NCI-H1930 (cell line): ENCODE measurements around the gene TEF.

ENCODE experiments used
- DNase-seq, 2 experiments: peaks; one replicate each; lab custom pipeline; 2025; lab: John Stamatoyannopoulos, UW

The TEF gene

DNA sequence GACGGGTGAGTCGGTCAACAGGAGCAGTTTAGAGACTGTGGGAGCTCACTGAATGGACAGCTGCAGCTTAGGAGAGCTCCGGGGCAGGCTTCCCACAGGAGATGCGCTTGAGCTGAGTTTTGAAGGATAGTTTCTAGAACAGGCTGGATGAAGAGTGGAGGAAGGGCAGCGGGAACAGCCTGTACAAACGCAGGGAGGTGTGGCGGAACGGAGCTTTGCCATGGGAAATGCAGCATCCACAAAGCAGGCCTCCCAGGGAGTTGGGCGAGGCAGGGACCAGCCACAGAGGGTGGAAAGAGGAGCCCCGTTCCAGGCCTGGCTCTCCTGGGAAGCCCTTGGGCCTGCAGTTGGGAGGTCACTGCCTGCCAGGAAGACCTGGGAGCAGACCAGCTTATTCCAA lies 26.8 kb upstream of the TEF start:
- DNase-seq, result no peak

DNA sequence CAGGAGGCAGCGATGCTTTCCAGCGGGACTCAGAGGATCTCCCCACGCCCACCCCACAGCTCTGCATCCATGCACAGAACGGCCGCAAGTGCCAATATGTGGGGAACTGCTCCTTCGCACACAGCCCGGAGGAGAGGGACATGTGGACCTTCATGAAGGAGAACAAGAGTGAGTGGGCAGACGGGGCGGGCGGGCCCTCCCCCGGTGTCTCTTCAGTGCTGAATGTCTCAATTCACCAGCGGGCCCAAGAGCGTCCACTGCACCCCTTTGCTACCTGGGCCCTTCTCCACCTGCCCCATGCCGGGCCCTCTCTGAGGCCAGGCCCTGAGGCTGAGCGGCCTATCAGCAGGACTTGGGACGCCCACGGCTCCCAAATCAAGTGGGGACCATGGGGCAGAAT lies 25.8 kb upstream of the TEF start:
- DNase-seq, result no peak

DNA sequence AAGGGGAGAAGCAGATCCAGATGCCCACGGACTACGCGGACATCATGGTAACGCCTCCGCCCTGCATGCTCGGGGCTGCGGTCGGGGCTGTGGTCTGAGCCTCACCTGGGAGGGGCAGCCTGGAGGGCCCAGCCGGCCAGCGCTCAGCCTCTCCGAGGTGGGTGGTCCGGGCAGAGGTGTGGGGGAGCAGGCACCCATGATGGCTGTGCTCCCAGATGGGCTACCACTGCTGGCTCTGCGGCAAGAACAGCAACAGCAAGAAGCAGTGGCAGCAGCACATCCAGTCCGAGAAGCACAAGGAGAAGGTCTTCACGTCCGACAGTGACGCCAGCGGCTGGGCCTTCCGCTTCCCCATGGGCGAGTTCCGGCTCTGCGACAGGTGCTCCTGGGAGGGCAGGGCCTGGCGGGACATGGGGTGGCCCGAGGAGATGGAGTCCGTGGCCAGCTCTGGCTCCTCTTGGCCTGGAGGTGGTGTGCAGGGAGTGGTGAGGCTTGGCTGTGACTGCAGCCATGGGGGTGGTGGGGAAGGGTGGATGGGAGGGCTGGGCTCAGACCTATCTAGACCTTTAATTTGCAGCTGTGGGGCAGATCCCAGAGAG lies 25.2 kb upstream of the TEF start:
- DNase-seq, result no peak

DNA sequence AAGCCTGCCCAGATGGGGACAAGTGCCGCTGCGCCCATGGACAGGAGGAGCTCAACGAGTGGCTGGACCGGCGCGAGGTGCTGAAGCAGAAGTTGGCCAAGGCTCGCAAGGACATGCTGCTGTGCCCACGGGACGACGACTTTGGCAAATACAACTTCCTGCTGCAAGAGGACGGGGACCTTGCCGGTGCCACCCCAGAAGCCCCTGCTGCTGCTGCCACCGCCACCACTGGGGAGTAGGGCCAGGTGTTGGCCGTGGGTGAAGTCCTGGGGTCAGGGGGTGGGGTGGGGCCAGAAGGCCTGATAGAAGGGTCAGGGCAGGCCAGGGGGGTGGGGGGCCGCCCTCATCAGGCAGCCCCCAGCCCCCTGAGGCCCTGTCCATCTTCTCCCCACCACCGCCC lies 24.6 kb upstream of the TEF start:
- DNase-seq, result no peak

DNA sequence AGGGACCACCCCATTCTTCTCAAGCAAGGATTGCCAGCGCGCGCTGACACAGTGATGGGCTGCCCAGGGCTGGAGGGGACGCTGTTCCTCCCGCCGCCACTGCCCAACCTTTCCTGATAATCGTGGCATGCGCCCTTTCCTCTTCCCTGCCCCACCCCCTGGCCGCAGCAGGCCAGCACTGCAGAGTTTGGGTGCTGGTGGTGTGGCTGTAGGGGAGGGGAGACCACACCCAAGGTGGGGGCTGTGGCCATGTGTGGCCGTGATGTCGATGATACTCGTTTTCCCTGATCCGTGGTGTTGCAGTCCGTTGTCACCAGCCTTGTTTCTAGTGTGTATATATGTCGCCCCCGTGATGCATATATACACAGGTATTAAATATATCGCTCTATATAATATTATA lies 22.8 kb upstream of the TEF start:
- no peak for DNase-seq

DNA sequence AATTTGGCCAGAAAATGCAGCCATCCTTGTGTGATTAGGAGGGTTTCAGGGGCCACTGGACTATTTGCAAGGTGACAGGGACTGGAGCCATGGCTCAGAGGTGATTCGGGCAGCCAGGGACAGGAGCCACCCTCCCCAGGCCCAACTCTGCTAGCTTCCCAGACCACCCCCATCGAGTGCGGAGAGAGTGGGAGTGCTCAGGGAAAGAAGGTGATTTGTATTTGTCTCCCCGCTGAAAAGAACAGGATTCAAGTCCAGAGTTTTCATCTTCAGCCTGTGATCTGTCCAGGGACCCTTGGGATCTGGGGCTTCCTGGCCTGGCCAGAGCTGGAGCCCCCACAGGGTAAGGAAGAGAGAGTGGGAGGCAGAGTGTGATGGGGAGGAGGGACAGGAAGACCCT lies 22.4 kb upstream of the TEF start:
- DNase-seq, result no peak

DNA sequence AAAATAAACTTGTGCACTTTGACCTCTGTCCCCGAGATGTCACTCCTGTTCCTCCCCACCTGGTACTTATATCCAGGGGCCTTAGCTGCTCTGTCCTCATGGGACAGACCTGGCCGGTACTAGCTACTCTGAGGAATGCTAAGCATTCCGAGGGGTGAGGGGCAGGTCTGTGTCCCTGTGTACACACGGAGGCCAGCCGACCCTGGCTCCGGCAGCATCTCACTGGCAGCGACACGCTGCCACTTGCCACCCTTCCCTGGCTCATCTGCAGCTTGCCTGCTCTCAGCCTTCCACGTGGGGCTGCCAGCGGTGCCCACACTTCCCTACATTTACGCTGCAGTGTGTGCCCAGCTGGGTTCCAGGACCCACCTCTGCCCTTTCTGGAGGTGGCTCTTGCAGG lies 21.6 kb upstream of the TEF start:
- DNase-seq, result no peak

DNA sequence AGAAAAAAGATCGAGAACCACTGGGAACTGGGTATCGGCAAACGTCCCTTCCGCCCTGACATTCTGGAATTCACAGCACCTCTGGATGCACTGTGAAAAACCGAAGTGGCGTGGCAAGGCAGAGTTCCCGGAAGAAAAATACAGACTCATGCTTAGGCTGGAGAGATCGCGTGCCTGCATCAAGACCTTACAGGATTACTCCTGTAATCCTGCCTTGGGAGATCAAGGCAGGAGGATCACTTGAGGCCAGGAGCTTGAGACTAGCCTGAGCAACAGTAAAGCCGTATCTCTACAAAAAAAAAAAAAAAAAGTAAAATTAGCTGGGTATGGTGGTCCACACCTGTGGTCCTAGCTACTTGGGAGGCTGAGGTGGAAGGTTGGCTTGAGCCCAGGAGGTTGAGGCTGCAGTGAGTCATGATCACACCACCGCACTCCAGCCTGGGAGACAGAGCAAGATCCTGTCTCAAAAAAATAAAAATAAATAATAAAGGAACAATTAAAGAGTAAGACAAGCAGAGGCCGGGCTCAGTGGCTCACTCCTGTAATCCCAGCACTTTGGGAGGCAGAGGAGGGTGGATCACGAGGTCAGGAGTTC lies 19.9 kb upstream of the TEF start:
- no peak for DNase-seq

DNA sequence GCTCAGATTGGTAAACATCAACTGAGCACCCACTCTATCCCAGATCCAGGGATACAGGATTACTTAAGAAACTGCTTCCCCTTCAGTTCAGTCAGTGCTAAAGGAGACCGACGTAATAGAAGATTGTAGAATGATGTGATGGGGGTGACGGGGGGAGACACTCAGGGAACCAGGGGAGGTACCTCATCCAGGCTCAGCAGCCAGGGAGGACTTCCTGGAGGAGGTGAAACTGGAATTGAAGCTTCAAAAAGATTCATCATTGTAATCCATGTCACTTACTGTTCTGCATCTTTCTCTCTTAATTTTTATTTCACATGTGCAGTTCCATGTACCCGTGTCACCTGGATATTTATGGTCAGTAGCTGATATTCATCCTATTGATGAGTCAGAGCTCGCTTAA lies 19.1 kb upstream of the TEF start:
- DNase-seq, result no peak

DNA sequence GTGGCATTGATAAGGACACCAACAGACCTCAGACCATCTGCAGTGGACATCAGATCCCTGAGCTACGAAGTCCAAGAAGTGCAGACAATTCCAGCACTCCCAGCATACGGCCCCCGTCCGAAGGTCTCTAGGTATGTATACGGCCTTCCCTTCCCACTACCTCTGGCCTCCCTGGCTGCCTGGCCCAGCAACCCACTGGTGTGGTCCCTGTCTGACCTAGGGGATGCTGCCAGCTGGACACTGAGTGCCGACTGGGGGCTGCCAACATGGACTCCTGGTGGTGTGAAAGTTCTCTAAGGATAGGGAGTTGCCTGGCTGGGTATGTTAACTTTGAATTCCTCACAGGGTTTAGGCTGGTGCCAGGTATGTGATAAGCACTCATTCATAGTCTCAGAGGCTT lies 17.5 kb upstream of the TEF start:
- no peak for DNase-seq

DNA sequence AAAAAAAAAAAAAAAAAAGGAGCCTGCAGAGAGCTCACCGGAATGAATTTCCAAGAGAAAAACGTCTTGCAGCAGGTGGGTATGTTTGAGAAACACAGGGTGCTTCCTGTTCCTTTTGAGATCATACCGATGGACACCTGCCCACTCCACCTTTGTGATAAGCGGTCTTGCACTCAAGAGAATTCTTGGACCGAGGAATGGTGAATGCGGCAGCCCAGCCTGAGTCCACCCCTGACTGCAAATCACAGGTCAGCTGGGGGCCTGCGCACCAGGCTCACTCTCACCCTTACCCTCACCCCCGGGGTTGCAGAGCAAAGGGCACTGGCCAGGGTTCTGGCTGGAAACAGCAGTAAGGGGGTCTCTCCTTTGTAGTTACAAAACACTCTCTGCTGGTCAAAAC lies 16.8 kb upstream of the TEF start:
- no peak for DNase-seq

DNA sequence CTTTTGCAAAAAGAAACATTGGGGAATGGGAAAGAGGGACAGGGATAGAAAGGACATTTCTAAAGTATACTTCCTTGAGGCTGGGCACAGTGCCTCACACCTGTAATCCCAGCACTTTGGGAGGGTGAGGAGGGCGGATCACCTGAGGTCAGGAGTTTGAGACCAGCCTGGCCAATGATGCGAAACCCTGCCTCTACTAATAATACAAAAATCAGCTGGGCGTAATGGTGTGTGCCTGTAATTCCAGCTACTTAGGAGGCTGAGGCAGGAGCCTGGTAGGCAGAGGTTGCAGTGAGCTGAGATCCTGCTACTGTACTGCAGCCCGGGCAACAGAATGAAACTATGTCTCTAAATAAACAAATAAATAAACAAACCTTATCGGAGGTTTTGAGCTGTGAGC lies 16.3 kb upstream of the TEF start:
- no peak for DNase-seq

DNA sequence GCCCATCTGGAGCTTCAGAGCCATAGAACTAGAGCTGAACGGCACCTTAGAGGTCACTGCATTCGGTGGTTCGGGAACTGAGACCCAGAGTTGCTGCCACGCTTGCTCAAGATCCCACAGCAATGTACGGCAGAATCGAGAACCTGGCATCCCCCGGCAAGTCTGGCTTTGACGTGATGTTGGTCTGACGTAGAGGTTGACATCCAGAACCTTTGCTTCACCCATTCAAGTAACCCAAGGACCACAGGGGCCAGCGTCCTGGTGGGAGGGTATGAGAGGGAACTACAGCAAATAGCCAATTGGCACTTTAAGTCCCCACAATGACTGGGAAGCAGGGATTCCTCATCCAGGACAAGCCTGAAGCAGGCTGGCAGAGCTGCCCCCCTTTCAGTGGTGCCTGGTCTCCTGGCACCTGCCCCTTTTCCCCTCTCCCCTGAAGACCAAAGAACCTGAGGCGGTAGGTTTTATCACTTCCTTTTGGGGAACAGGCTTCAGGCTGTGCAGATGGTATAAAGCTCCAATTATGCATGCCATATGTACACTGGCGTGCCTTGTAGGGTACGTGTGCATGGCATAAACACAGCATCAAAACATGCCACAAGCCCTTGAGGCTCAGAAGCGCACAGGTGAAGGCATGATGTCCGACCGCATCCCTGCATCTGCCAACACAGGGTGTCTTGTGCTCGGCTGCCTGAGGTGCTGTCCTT lies 15.3 kb upstream of the TEF start:
- DNase-seq, result no peak

DNA sequence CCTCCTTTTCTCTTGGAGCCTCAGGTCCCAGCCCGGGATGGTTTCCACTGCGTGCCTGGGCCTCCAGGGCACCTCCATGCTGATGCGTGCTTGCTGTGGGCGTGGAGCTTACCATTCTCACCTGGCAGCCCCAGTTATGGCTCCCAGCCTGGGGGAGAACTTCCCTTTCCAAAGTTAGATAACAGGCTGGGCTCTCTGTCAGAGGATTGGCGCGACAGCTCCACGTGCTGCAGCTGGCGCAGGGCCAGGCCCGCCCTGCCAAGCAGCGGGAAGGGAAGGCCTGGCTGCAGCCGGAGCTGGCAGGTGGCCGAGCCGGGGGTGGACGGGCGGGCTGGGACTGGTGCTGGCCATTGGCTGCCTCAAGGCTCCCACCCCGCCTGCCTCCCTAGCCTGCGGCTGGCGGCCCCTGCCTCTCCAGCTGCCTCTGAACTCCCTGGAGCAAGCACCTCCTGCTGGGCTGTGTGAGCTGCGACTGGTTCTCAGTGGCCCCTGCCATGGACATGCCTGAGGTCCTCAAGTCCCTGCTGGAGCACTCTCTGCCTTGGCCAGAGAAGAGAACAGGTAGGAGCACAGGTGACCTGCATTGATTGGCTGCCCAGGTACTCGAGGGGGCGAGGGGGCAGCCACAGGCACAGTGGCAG lies 14.6 kb upstream of the TEF start:
- no peak for DNase-seq

DNA sequence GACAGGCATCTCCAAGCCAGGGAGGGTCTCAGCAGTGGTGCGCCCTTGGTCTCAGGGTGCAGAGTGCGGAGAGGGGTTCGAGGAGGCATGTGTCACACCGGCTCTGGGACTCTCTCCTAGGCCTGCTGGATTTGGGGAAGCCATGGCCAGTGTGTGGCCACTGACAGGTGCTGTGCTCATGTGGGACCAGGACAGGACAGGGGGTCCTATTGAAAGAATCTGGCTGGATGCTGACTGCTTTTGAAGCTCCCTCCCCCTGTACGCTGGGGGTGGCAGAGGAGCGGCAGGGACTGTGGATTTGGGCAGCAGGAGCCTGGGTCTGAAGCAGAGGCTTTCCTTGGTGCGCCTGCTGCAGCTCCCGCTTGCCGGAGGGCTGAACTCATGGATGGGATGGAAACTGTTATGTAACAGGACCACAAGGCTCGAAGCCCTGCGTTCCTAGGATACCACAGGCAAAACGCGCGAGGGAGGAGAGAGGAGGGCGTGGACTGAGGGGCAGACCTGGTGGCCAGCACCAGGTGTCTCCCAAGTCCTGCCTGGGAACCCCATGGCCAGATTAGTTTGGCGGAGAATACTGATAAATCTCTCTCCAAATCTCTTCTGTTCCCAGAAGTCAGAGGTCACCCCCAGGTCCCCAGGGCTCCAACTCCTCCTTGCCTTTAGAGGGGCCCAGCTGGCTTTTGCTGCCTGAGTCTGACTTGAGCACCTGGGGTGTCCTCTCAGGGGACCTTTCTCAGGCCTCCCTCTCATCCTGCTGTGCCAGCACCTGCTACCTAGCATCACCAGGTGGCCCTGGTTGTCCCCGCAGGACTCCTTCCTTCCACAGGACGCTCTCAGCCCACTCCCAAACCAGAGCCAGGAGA lies 13.8 kb upstream of the TEF start:
- no peak for DNase-seq

DNA sequence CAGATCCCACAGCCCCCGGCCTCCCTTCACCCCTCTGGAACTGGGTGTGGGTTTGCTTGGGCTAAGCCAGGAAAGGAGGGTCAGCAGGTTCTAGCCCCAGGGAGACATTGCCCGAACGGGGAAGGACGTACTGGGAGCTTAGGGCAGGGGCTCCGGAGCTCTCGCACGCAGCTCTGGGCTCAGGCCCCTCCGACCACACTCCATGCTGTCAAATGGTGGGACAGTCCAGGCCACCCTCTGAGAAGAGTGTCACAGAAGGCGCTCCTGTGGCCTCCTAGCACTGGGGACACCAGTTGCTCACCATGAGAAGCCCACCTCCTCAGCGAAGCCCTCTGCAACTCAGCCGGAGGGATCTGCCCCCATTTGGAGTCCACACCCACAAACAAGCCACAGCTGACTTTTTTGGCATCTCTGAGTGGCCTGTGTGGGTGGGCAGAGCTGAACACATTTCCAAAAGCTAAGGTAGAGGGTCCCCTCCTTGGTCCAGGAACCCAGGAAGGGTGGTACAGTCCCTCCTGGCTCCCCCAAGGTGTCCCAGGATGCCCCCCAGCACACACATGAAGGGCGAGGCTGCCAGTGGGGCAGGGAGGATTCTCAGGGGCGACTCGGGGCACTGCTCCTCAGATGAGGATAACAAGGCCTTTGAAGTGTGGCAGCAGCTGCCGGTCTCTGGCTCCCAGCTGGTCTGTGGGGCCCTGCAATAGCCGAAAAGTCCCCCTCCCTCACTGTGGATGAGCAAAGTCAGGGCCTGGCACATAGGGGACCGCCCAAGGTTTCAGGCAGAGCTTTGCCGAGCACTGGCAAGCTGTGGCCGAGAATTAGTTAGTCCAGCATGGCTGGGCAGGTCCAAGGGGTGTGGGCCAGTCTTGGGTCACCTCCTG lies 13.0 kb upstream of the TEF start:
- DNase-seq, result no peak

DNA sequence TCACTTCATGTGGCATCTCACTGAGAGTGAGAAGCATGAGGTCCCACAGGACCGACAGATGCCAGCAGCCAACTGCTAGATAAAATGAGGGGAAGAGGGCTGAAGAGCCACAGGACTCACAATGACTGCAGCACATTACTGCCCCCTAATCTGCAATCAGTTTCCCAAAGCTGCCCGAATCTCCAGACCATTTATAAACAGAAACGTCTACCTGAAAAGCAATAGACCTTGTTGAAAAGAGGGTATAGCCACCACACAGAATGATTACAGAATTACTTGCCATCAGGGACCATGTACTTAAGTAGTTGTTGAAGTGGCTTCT lies 12.4 kb upstream of the TEF start:
- DNase-seq, result no peak

DNA sequence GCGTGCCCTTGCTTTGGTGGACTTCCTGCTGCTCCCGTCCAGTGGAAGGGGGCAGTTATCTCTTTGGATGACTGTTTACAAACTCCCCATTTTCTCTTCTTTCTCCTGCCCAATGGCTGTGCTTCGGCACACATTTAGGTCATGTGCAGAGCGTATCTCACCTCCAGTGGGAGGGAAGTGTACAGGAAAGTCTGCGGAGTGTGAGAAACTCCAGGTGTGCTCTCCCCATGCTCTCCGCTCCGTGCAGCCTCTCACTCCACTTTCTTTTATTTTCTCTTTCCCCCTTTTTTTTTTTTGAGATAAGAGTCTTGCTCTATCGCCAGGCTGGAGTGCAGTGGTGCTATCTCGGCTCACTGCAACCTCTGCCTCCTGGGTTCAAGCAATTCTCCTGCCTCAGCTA lies 11.9 kb upstream of the TEF start:
- no peak for DNase-seq

DNA sequence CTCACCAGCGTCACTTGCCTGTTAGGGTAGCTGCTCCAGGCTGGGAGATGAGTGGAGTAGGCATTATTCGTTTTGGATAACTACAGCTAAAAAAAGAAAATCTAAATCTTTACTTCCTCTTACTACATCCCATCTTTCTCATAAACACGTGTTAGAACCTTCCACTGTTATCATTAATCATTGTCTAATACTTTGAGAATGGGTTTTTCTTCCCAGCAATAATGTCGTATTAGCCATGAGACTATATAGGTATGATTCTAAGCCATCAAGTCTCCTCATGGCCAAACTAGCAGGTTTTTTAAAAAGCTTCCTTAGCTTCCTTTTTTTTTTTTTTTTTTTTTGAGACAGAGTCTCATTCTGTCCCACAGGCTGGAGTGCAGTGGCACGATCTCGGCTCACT lies 3.9 kb upstream of the TEF start:
- DNase-seq, result no peak

DNA sequence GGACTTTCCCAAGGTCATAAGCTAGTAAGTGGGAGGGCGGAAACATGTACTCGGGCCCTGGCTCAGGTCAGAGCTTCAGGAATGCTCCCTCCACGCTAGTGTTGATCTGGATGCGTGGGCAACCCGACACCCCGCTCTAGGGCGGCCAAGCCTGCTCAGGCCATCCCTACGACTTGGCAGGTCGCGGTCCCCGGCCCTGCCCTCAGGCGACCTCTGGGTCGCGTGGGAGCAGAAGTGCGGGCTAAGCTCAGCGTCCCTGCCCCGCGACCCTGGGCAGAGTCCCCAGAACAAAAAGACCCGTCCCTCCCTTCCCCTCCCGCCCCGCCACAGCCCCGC lies 781 bp upstream of the TEF start:
- DNase-seq, result no peak

DNA sequence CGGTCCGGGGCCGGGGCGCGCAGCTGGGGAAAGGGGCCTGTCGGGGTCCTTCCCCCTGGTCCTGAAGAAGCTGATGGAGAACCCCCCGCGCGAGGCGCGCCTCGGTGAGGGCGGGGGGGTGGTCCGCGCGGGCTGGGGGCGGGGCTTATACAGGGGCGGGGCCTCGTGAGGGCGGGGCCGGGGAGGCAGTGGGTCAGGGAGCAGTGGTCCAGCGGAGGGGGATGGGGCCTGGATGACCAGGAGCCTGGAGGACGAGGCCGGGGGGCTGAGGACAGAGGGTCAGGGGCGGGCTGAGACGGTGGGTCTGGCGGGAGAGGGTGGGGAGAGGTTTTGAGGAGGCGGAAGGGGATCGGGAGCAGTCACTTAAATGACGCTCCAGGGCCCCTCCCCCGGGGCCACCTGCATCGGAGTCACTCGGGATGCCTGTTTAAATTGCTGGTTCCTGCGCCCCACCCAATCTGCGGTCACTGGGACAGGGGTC lies 396 bp downstream of the TEF start:
- DNase-seq, result peak; percentile 61 to 71

DNA sequence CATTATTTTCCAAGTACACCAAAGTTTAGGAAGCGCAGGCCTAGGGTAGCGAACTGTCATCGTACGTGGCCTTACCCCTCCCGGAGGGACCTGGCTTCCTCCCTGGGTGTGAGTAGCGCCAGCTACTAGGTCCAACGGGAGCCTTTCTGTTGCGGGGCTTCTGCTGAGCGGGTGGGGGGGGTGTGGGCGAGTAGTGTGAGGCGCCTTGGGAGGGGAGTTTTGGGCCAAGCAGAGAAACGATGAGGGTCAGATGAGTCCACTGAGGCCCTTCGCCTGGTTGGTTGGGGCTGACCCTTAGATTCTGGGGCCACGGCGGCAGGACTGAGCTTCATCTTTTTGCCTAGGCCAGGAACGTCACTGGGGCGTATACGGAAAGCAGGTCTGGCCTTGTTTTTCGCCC lies 868 bp downstream of the TEF start:
- DNase-seq, result no peak
